AG09309 (cell line): ENCODE measurements around the gene CATSPERZ.
"Not testable (repeated sequence)": the region's sequence is repeated elsewhere in the genome, so short reads cannot be mapped to it uniquely, and the experiment has no call there.

ENCODE experiments used
- DNase-seq: peaks from one replicate; pipeline ENCODE4 v3.0.0-alpha.2; 2010; ENCODE audit warnings: low read depth
- H3K4me3 ChIP-seq: 2 replicates; pipeline ENCODE4 v1.5.1; 2011; ENCODE audit warnings: mild to moderate bottlenecking, low read depth, low read length, moderate library complexity; ENCODE audit not compliant: control insufficient read depth
- CTCF ChIP-seq: IDR thresholded peaks from 2 replicates; pipeline ENCODE4 v1.5.1; 2011; ENCODE audit warnings: mild to moderate bottlenecking, low read depth, low read length, inconsistent platforms; ENCODE audit not compliant: insufficient read depth, control insufficient read depth; ENCODE audit errors: missing control alignments

CATSPERZ gene

DNA sequence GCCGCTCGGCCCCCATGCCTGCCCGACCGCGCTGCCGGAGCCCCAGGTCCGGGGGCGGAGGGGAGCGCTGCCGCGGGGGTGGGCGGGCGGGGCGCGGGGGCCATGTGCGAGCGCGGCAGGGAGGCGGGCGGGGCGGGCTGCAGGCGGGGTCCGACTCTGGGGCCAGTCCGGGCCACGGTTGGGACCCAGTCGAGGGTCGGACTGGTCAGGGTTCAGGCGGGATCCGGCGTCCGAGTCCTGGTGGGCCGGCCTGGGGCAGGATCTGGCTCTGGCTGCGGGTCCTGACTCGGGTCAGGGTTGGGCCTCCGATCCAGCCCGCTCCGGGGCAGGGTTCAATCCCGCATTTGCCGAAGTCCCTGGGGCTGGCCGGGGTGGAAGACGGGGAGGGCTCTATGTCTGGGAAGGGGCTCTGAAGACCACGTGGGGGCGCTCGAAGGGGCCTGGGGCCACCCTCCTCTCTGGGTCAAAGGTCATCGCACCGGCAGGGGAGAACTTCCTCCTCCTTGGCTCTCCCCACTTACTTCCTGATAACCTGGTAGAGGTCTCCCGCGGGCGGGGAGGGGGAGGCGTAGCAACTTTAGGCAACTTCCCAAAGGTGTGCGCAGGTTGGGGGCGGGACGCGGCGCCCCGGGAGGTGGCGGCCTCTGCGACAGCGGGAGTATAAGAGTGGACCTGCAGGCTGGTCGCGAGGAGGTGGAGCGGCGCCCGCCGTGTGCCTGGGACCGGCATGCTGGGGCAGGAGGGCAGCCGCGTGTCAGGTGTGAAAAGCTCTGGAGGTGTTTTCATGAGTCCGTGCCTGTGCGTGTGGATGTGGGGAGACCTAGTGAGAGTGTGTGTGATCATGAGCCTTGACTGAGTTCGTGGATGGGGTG lies 5.8 kb downstream of the CATSPERZ start:
- H3K4me3 ChIP-seq, result peak overlapping the region; percentile 93
- peak; percentile 26 for TF ChIP-seq CTCF
- DNase-seq, result no peak

- no peak for TF ChIP-seq CTCF
Measured at GRCh38 chr11:64306563-64306875, 6.4 kb downstream of the CATSPERZ start.

GRCh38 chr11:64306876-64307622 lies 6.9 kb downstream of the CATSPERZ start:
- DNase-seq, result no peak
- peak overlapping the region; percentile 93 for H3K4me3 ChIP-seq

More at GRCh38 chr11:64306563-64306875, 6.4 kb downstream of the CATSPERZ start:
- H3K4me3 ChIP-seq, result peak overlapping the region; percentile 93
- no peak for DNase-seq

GRCh38 chr11:64307795-64308194 lies 7.6 kb downstream of the CATSPERZ start:
- not testable (repeated sequence) for H3K4me3 ChIP-seq, DNase-seq

More at GRCh38 chr11:64306876-64307622, 6.9 kb downstream of the CATSPERZ start:
- TF ChIP-seq CTCF, result no peak

GRCh38 chr11:64312947-64313346 lies 12.8 kb downstream of the CATSPERZ start:
- TF ChIP-seq CTCF, result no peak
- H3K4me3 ChIP-seq, result no peak overlapping the region
- DNase-seq, result no peak

DNA sequence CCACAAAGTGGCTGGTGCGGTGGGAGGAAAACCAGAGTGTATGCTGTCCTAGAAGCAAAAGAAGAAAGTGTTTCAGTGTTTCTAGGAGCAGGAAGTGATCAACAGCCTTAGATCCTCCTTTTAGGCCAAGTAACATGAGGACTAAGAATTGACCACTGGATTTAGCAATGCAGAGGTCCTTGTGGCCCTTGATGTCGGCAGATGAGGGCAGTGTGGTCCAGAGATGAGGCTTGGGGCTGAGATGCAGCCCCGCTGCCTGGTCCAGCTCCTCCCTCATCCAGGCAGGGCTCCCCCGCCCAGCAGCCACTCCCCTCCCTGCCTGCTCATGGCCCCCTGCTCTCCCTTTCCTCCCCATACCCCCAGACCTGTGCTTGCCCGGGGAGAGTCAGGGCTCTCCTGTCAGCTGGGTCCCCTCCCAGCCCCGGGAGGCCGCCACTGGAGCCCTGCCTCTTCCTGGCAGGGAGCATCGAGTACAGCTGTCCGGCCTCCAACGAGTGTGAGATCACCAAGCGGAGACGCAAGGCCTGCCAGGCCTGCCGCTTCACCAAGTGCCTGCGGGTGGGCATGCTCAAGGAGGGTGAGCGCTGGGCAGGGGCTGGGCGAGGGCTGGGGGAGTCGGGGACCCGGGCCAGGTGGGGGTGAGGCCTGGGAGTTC lies 13.5 kb downstream of the CATSPERZ start:
- peak; percentile 24 for TF ChIP-seq CTCF
- H3K4me3 ChIP-seq, result peak overlapping the region; percentile 36
- no peak for DNase-seq

- TF ChIP-seq CTCF, result peak; percentile 31
- peak overlapping the region; percentile 36 for H3K4me3 ChIP-seq
- DNase-seq, result no peak
Measured at GRCh38 chr11:64314146-64314804, 14.1 kb downstream of the CATSPERZ start.
